Measurements from ENCODE around the gene OR56A5.
"Not testable (repeated sequence)": the region's sequence is repeated elsewhere in the genome, so short reads cannot be mapped to it uniquely, and the experiment has no call there.

The OR56A5 gene

GRCh38 chr11:5968394-5968793 is at the start of gene OR56A5:
Gene OR56A5 (minus strand): TSS chr11:5968494. CDS start chr11:5968494, 0 bp downstream.
- no peak for DNase-seq (ENCODE audit: low spot score)

- DNase-seq (ENCODE audit: low spot score) = no peak
Measured at GRCh38 chr11:6013042-6013441, 44.7 kb upstream of the OR56A5 start.

- no peak for DNase-seq (ENCODE audit: low spot score)
Measured at GRCh38 chr11:6012035-6012668, 43.9 kb upstream of the OR56A5 start.

GRCh38 chr11:6006846-6007245 is 38.6 kb upstream of the OR56A5 start, which contains the start of gene OR56A4:
Gene OR56A4 (minus strand): TSS chr11:6006946. CDS start chr11:6002992, 3,954 bp downstream.
- DNase-seq (ENCODE audit: low spot score) = no peak

GRCh38 chr11:6006395-6006794 is 38.1 kb upstream of the OR56A5 start:
- no peak for DNase-seq (ENCODE audit: low spot score)

GRCh38 chr11:6002202-6002699 is 34.0 kb upstream of the OR56A5 start:
- DNase-seq (ENCODE audit: low spot score) = no peak

GRCh38 chr11:5994791-5995190 is 26.5 kb upstream of the OR56A5 start:
- DNase-seq (ENCODE audit: low spot score) = no peak

GRCh38 chr11:5992604-5993251 is 24.4 kb upstream of the OR56A5 start:
- peak; percentile 8 for DNase-seq (ENCODE audit: low spot score)

GRCh38 chr11:5992150-5992549 is 23.9 kb upstream of the OR56A5 start:
- no peak for DNase-seq (ENCODE audit: low spot score)

- no peak for DNase-seq (ENCODE audit: low spot score)
Measured at GRCh38 chr11:5989203-5989602, 20.9 kb upstream of the OR56A5 start.

GRCh38 chr11:5986885-5987284 is 18.6 kb upstream of the OR56A5 start, which contains the start of gene OR52L1:
Gene OR52L1 (minus strand): TSS chr11:5986985. CDS start chr11:5986930, 55 bp downstream.
- no peak for DNase-seq (ENCODE audit: low spot score)

- no peak for DNase-seq (ENCODE audit: low spot score)
Measured at GRCh38 chr11:5983443-5983842, 15.1 kb upstream of the OR56A5 start.

GRCh38 chr11:5973530-5973929 is 5.2 kb upstream of the OR56A5 start:
- DNase-seq (ENCODE audit: low spot score) = no peak

GRCh38 chr11:5967708-5968107 is 586 bp downstream of the OR56A5 start:
- DNase-seq (ENCODE audit: low spot score) = no peak

- no peak for DNase-seq (ENCODE audit: low spot score)
Measured at GRCh38 chr11:5966958-5967357, 1.3 kb downstream of the OR56A5 start.

GRCh38 chr11:5960704-5961320 is 7.5 kb downstream of the OR56A5 start:
- DNase-seq (ENCODE audit: low spot score) = not testable (repeated sequence)

- no peak for DNase-seq (ENCODE audit: low spot score)
Measured at GRCh38 chr11:5955586-5955985, 12.7 kb downstream of the OR56A5 start.

- DNase-seq (ENCODE audit: low spot score) = no peak
Measured at GRCh38 chr11:5941951-5942350, 26.3 kb downstream of the OR56A5 start, which contains the start of gene OR56A3. Gene OR56A3 (plus strand): TSS chr11:5942251. CDS start chr11:5947347, 5,096 bp downstream.

- DNase-seq (ENCODE audit: low spot score) = no peak
Measured at GRCh38 chr11:5940748-5941147, 27.5 kb downstream of the OR56A5 start.

GRCh38 chr11:5938603-5938965 is 29.7 kb downstream of the OR56A5 start:
- DNase-seq (ENCODE audit: low spot score) = no peak

GRCh38 chr11:5937868-5938602 is 30.3 kb downstream of the OR56A5 start:
- no peak for DNase-seq (ENCODE audit: low spot score)

GRCh38 chr11:5933116-5933515 is 35.2 kb downstream of the OR56A5 start:
- DNase-seq (ENCODE audit: low spot score) = no peak
